ENCODE results near the gene EPB41L1.

EPB41L1 gene

DNA sequence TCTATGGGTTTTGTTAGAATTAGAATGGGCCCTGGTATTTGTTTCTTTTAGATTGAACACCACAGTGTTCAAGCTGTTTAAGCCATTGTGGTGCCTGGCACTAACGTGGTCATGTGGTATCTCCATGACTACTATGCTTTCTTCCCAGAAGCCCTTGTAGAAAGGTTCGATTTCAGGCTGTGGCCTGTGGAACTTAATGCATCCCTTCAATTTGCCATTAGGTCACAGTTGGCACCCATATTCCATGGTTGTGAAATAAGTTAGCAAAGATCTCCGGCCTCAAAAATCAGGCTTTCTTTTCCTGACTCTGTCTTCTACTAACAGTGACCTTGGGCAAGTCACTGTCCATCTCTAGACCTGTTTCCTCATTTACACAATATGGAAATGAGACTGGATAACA is 50.5 kb downstream of the EPB41L1 start:
- Histone ChIP-seq H3K9me3 (ENCODE audit: control insufficient read depth, insufficient read depth, low read depth, low read length) (no peaks in the 10 kb centered on the region), H3K27ac (ENCODE audit: extremely low read depth, low read depth, low read length) (no peak overlapping the region), H3K36me3 (ENCODE audit: control insufficient read depth in 2 of 2, insufficient read depth in 1 of 2, low read length in 2 of 2) (peaks cover 0 to 40% of the 10 kb centered on the region in 2 experiments; a peak in 2 of 3 replicates), H3K4me3 (ENCODE audit: low read depth, low read length) (no peak overlapping the region), H3K4me1 (ENCODE audit: control insufficient read depth, insufficient read depth, low read length) (no peaks in the 10 kb centered on the region)
- TF ChIP-seq ZNF394 (tag by site-specific recombination; IDR thresholded peaks at IDR 0.05; ENCODE audit: borderline replicate concordance) (no peak), ZNF426 (tag by site-specific recombination; IDR thresholded peaks at IDR 0.05) (no peak), WT1 (tag by site-specific recombination; IDR thresholded peaks at IDR 0.05) (no peak), ZNF19 (tag by site-specific recombination; IDR thresholded peaks at IDR 0.05; ENCODE audit: low read depth) (no peak), ZNF624 (tag by site-specific recombination; IDR thresholded peaks at IDR 0.05) (no peak), ZFP37 (tag by site-specific recombination; IDR thresholded peaks at IDR 0.05) (no peak), GLIS1 (tag by site-specific recombination; IDR thresholded peaks at IDR 0.05) (no peak), ZNF311 (tag by site-specific recombination; IDR thresholded peaks at IDR 0.05; ENCODE audit: borderline replicate concordance) (no peak), ZNF510 (tag by site-specific recombination; IDR thresholded peaks at IDR 0.05; ENCODE audit: insufficient replicate concordance) (no peak), ZBTB8A (tag by site-specific recombination; IDR thresholded peaks at IDR 0.05) (no peak), KLF16 (tag by site-specific recombination; IDR thresholded peaks at IDR 0.05) (no peak), ZNF707 (tag by site-specific recombination; IDR thresholded peaks at IDR 0.05) (no peak), SCRT1 (tag by site-specific recombination; IDR thresholded peaks at IDR 0.05; ENCODE audit: borderline replicate concordance) (no peak), ZBTB1 (tag by site-specific recombination; IDR thresholded peaks at IDR 0.05) (no peak), ZNF140 (tag by site-specific recombination; IDR thresholded peaks at IDR 0.05) (no peak)
- TF ChIP-seq, protein P1, sequence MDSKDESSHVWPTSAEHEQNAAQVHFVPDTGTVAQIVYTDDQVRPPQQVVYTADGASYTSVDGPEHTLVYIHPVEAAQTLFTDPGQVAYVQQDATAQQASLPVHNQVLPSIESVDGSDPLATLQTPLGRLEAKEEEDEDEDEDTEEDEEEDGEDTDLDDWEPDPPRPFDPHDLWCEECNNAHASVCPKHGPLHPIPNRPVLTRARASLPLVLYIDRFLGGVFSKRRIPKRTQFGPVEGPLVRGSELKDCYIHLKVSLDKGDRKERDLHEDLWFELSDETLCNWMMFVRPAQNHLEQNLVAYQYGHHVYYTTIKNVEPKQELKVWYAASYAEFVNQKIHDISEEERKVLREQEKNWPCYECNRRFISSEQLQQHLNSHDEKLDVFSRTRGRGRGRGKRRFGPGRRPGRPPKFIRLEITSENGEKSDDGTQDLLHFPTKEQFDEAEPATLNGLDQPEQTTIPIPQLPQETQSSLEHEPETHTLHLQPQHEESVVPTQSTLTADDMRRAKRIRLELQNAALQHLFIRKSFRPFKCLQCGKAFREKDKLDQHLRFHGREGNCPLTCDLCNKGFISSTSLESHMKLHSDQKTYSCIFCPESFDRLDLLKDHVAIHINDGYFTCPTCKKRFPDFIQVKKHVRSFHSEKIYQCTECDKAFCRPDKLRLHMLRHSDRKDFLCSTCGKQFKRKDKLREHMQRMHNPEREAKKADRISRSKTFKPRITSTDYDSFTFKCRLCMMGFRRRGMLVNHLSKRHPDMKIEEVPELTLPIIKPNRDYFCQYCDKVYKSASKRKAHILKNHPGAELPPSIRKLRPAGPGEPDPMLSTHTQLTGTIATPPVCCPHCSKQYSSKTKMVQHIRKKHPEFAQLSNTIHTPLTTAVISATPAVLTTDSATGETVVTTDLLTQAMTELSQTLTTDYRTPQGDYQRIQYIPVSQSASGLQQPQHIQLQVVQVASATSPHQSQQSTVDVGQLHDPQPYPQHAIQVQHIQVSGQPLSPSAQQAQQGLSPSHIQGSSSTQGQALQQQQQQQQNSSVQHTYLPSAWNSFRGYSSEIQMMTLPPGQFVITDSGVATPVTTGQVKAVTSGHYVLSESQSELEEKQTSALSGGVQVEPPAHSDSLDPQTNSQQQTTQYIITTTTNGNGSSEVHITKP (tag by site-specific recombination; IDR thresholded peaks at IDR 0.05) = no peak
- TF ChIP-seq, protein P2, sequence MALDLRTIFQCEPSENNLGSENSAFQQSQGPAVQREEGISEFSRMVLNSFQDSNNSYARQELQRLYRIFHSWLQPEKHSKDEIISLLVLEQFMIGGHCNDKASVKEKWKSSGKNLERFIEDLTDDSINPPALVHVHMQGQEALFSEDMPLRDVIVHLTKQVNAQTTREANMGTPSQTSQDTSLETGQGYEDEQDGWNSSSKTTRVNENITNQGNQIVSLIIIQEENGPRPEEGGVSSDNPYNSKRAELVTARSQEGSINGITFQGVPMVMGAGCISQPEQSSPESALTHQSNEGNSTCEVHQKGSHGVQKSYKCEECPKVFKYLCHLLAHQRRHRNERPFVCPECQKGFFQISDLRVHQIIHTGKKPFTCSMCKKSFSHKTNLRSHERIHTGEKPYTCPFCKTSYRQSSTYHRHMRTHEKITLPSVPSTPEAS (tag by site-specific recombination; IDR thresholded peaks at IDR 0.05) = no peak
- TF ChIP-seq, protein P3, sequence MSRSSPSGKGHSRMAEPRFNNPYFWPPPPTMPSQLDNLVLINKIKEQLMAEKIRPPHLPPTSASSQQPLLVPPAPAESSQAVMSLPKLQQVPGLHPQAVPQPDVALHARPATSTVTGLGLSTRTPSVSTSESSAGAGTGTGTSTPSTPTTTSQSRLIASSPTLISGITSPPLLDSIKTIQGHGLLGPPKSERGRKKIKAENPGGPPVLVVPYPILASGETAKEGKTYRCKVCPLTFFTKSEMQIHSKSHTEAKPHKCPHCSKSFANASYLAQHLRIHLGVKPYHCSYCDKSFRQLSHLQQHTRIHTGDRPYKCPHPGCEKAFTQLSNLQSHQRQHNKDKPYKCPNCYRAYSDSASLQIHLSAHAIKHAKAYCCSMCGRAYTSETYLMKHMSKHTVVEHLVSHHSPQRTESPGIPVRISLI (tag by site-specific recombination; IDR thresholded peaks at IDR 0.05) = no peak
- TF ChIP-seq, protein P4, sequence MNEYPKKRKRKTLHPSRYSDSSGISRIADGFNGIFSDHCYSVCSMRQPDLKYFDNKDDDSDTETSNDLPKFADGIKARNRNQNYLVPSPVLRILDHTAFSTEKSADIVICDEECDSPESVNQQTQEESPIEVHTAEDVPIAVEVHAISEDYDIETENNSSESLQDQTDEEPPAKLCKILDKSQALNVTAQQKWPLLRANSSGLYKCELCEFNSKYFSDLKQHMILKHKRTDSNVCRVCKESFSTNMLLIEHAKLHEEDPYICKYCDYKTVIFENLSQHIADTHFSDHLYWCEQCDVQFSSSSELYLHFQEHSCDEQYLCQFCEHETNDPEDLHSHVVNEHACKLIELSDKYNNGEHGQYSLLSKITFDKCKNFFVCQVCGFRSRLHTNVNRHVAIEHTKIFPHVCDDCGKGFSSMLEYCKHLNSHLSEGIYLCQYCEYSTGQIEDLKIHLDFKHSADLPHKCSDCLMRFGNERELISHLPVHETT (tag by site-specific recombination; IDR thresholded peaks at IDR 0.05) = no peak
- TF ChIP-seq, protein P5, sequence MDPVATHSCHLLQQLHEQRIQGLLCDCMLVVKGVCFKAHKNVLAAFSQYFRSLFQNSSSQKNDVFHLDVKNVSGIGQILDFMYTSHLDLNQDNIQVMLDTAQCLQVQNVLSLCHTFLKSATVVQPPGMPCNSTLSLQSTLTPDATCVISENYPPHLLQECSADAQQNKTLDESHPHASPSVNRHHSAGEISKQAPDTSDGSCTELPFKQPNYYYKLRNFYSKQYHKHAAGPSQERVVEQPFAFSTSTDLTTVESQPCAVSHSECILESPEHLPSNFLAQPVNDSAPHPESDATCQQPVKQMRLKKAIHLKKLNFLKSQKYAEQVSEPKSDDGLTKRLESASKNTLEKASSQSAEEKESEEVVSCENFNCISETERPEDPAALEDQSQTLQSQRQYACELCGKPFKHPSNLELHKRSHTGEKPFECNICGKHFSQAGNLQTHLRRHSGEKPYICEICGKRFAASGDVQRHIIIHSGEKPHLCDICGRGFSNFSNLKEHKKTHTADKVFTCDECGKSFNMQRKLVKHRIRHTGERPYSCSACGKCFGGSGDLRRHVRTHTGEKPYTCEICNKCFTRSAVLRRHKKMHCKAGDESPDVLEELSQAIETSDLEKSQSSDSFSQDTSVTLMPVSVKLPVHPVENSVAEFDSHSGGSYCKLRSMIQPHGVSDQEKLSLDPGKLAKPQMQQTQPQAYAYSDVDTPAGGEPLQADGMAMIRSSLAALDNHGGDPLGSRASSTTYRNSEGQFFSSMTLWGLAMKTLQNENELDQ (tag by site-specific recombination; IDR thresholded peaks at IDR 0.05; ENCODE audit: low read depth) = no peak
- ChIA-PET CTCF (interaction anchor here (0.7 kb wide), 1 partner anchor 40 kb away, joined by 5 read pairs; no protein-coding TSS in a partner anchor), POLR2A (no interaction called here)
